ENCODE data around the gene ALDH1L1. TPM values are rescaled to one million over a fixed set of nuclear protein-coding genes. Genes with fewer than 3 reads are reported as not detected.
A peak's percentile ranks its signal among the peaks of the same experiment; 100 is the strongest.

ALDH1L1 gene
- total RNA-seq, 6 donors from 2014 or later: 2.4 to 11.5 (median 4.7) TPM

DNA sequence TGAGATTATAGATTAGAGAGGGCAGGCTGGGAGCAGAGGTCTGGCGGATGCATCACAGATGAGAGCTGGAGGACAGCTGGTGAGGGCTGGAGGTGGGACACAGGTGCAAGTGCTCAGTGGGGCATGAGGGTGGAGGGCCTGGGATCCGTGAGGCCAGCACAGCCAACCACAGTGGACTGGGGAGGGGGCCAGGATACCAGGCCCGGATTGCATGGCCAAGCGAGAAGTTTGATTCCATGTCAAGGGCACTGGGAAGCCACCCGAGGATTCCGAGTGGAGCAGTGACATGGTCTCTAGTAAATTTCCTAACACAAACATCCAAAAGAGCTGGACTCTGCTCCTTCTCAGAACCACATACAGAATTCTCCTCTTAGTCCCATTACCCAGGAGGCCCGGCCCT lies 52.5 kb downstream of the ALDH1L1 start:
- no peak for ATAC-seq (ENCODE audit: low FRiP score in 2 of 2)
- no peaks in the 10 kb centered on the region for H3K27me3 ChIP-seq
- H3K27ac ChIP-seq: no peak overlapping the region
- peaks cover 0 to 14% (median 7%) of the 10 kb centered on the region in 4 donors for H3K4me1 ChIP-seq
- no peak overlapping the region for H3K4me3 ChIP-seq
- no peaks in the 10 kb centered on the region for H3K9me3 ChIP-seq
- peak in 1 of 2 donors; percentile 25 for DNase-seq
- TF ChIP-seq POLR2AphosphoS5 (IDR thresholded peaks at IDR 0.05) (no peak), EP300 (IDR thresholded peaks at IDR 0.05) (no peak), POLR2A (IDR thresholded peaks at IDR 0.05) (no peak)
- TF ChIP-seq, protein P1, sequence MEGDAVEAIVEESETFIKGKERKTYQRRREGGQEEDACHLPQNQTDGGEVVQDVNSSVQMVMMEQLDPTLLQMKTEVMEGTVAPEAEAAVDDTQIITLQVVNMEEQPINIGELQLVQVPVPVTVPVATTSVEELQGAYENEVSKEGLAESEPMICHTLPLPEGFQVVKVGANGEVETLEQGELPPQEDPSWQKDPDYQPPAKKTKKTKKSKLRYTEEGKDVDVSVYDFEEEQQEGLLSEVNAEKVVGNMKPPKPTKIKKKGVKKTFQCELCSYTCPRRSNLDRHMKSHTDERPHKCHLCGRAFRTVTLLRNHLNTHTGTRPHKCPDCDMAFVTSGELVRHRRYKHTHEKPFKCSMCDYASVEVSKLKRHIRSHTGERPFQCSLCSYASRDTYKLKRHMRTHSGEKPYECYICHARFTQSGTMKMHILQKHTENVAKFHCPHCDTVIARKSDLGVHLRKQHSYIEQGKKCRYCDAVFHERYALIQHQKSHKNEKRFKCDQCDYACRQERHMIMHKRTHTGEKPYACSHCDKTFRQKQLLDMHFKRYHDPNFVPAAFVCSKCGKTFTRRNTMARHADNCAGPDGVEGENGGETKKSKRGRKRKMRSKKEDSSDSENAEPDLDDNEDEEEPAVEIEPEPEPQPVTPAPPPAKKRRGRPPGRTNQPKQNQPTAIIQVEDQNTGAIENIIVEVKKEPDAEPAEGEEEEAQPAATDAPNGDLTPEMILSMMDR (IDR thresholded peaks at IDR 0.05): no peak
- H3K36me3 ChIP-seq: no peaks in the 10 kb centered on the region
- 80 to 86% methylated on average over 6 to 7 of the region's 7 CpGs for WGBS, 2 donors

DNA sequence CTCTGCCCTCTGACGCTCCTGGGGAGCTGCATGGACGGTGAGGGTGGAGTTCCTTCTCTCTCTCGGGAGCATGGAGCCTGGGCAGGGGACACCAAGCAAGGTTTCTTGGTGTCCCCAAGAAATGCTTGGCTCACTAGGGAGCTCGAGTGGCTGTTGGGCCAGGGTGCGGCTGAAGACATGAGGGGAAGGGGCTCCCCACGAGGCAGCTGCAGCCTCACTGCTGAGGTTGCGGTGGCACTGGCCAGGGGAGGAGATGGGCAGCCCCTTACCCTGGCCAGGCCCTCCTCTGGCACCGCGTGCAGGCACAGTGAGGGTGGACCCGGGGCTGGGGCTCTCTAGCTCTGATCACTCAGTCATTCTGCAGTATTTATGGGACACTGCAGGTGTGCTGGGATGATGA lies 52.9 kb downstream of the ALDH1L1 start:
- no peak for TF ChIP-seq POLR2A (IDR thresholded peaks at IDR 0.05)
- TF ChIP-seq, protein P1 (IDR thresholded peaks at IDR 0.05): no peak
- TF ChIP-seq EP300 (IDR thresholded peaks at IDR 0.05): no peak
- TF ChIP-seq POLR2AphosphoS5 (IDR thresholded peaks at IDR 0.05): no peak
- Histone ChIP-seq H3K4me3 (no peak overlapping the region), H3K9me3 (no peaks in the 10 kb centered on the region), H3K4me1 (peaks cover 0 to 14% (median 7%) of the 10 kb centered on the region in 4 donors), H3K27me3 (no peaks in the 10 kb centered on the region), H3K27ac (no peak overlapping the region), H3K36me3 (no peaks in the 10 kb centered on the region)
- WGBS, 2 donors: 71 to 86% methylated on average over 6 to 10 of the region's 10 CpGs
- DNase-seq (peak; percentile 18 to 48), ATAC-seq (ENCODE audit: low FRiP score in 2 of 2) (no peak)

GRCh38 chr3:126126811-126127431 lies 53.5 kb downstream of the ALDH1L1 start:
- H3K27me3 ChIP-seq: no peaks in the 10 kb centered on the region
- TF ChIP-seq POLR2AphosphoS5 (IDR thresholded peaks at IDR 0.05) (no peak), EP300 (IDR thresholded peaks at IDR 0.05) (no peak), POLR2A (IDR thresholded peaks at IDR 0.05) (no peak)
- TF ChIP-seq, protein P1 (IDR thresholded peaks at IDR 0.05): no peak
- DNase-seq (peak; percentile 17 to 32), ATAC-seq (ENCODE audit: low FRiP score in 2 of 2) (no peak)
- H3K4me1 ChIP-seq: peaks cover 0 to 14% (median 7%) of the 10 kb centered on the region in 4 donors
- no peaks in the 10 kb centered on the region for H3K9me3 ChIP-seq
- H3K27ac ChIP-seq: no peak overlapping the region
- no peaks in the 10 kb centered on the region for H3K36me3 ChIP-seq
- 89 to 91% methylated on average over 9 to 10 of the region's 10 CpGs for WGBS, 2 donors
- no peak overlapping the region for H3K4me3 ChIP-seq

- no peak overlapping the region for H3K27ac ChIP-seq
- H3K27me3 ChIP-seq: no peaks in the 10 kb centered on the region
- no peak for ATAC-seq (ENCODE audit: low FRiP score in 2 of 2)
- H3K4me3 ChIP-seq: no peak overlapping the region
- 70 to 85% methylated on average over 4 to 12 of the region's 12 CpGs for WGBS, 2 donors
- H3K4me1 ChIP-seq: peaks cover 0 to 14% (median 7%) of the 10 kb centered on the region in 4 donors
- peak; percentile 15 to 63 for DNase-seq
- no peaks in the 10 kb centered on the region for H3K9me3 ChIP-seq
- H3K36me3 ChIP-seq: no peaks in the 10 kb centered on the region
- TF ChIP-seq, protein P1 (IDR thresholded peaks at IDR 0.05): no peak
- TF ChIP-seq POLR2AphosphoS5 (IDR thresholded peaks at IDR 0.05) (no peak), POLR2A (IDR thresholded peaks at IDR 0.05) (no peak), EP300 (IDR thresholded peaks at IDR 0.05) (no peak)
These were observed 54.1 kb downstream of the ALDH1L1 start for GRCh38 chr3:126126286-126126685.

GRCh38 chr3:126125781-126126251 lies 54.6 kb downstream of the ALDH1L1 start:
- TF ChIP-seq POLR2AphosphoS5 (IDR thresholded peaks at IDR 0.05) (no peak), EP300 (IDR thresholded peaks at IDR 0.05) (no peak)
- DNase-seq (peak in 1 of 2 donors; percentile 10), ATAC-seq (ENCODE audit: low FRiP score in 2 of 2) (no peak)
- peaks cover 0 to 14% (median 7%) of the 10 kb centered on the region in 4 donors for H3K4me1 ChIP-seq
- H3K27me3 ChIP-seq: no peaks in the 10 kb centered on the region
- H3K27ac ChIP-seq: no peak overlapping the region
- 50 to 73% methylated on average over 1 to 2 of the region's 2 CpGs for WGBS, 2 donors
- H3K36me3 ChIP-seq: no peaks in the 10 kb centered on the region
- no peaks in the 10 kb centered on the region for H3K9me3 ChIP-seq
- H3K4me3 ChIP-seq: no peak overlapping the region
